HG03280 (cell line): ENCODE results near the gene ACTN4.

ENCODE experiments used
- ATAC-seq: cut with Tn5 transposase; IDR thresholded peaks from one replicate; pipeline ENCODE4 v1.9.1; 2021; ENCODE audit warnings: mild to moderate bottlenecking, moderate library complexity; ENCODE audit not compliant: unreplicated experiment

The ACTN4 gene

GRCh38 chr19:38676878-38677646 is 29.6 kb downstream of the ACTN4 start:
- ATAC-seq = no peak

- no peak for ATAC-seq
Observed at GRCh38 chr19:38678217-38678890, 30.9 kb downstream of the ACTN4 start.

DNA sequence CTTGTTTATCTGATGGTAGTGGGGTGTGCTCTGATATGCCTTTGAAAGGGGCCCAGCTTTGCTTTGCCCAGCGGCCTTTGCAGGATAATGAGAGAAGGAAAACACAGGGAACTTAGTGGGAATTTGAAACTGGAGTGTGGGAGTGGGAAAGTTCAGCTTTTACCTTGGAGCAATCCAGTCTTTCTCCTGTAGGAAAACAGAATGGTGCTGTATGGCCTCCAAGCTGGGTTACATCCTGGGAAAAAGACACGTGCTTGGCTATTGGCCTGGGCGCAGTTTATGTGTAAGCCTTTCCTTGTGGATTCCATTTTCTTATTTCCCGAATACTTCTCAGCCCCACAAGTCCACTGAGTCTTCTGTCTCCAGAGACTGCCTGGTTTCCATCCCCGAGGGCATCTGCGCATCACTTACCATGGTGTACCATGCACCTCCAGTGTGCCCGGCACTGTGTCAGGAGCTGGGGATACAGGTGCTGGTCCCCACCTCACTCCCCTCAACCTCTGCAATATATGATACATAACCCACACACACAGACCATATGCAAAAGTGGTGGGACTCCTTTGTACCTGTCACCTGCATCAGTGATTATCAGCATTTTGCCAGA is 31.5 kb downstream of the ACTN4 start:
- ATAC-seq = no peak

DNA sequence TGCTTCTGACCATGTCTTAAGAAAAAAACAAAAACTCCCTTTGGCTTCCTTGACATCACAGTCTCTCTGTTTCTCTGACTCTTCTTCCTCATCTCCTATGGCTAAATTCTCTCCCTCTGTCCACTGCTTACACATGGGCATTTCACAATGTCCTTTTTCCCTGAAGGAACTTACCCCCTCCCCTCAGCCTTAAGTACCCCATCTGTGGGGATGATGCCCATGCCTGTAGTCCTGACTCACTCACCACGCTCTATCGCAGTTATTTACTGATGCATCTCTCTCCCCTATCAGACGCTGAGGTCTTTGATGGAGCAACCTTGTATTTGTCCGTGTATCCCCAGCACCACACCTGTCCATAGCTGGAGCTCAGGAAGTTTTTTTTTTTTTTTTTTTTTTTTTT is 32.4 kb downstream of the ACTN4 start:
- ATAC-seq = no peak

GRCh38 chr19:38682195-38682867 is 34.9 kb downstream of the ACTN4 start:
- no peak for ATAC-seq

- ATAC-seq = no peak
Observed at GRCh38 chr19:38682872-38683392, 35.5 kb downstream of the ACTN4 start.

- ATAC-seq = no peak
Observed at GRCh38 chr19:38683393-38684077, 36.1 kb downstream of the ACTN4 start.

GRCh38 chr19:38684078-38684861 is 36.8 kb downstream of the ACTN4 start:
- ATAC-seq = no peak

- no peak for ATAC-seq
Observed at GRCh38 chr19:38684862-38685665, 37.6 kb downstream of the ACTN4 start.

DNA sequence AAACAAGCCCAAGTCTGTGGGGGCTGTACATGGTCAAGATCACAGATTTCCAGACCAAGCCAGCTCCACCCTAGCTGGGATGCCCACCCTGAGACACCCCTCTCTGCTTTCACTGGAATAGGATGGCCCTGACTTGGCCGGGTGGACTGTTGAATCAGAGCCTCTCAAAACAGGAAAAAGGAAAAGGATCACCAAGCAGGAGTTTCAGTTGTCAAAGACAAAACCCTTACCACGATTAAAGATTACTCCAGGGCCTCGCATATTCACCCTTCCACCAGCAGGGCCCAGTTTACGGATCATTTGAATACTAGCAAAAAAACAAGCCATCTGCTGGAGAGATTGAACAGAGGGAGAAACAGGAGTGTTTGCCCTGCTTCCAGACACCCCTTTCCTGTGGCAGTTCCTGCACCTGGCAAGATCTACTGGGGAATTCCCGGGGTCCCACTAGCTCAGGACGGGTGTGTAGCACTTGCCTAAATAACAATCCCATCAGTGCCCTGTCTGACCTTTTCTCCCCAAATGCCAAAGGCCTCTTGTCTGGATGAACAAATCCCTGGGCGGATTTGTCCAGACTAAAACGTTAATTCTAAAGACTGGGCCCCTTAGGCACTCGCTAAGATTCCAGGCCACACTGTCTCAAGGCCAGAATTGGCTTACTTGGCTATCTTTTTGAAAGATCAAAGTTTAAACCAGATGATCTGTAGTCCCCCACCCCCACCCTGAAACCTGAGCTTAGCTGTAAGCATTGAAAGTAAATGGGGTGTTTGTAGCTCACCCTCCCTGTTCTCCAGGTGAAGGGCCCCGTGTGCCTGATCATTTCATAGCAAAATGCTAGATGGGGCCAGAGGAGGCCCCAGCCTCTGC is 38.4 kb downstream of the ACTN4 start:
- no peak for ATAC-seq

GRCh38 chr19:38686530-38686888 is 39.1 kb downstream of the ACTN4 start:
- no peak for ATAC-seq

DNA sequence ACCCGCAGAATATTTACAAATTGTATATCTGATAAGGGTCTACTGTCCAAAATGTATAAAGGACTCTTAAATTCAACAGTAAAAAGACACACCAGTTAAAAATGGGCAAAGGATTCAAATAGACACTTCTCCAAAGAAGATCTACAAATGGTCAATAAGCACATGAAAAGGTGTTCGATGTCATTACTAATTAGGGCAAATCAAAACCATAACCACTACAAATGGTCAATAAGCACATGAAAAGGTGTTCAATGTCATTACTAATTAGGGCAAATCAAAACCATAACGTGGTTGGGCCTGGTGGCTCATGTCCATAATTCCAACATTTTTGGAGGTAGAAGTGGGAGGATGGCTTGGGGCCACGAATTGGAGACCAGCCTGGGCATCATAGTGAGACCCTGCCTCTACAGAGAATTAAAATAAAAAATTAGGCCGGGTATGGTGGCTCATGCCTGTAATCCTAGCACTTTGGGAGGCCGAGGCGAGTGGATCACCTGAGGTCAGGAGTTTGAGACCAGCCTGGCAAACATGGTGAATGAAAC is 40.5 kb downstream of the ACTN4 start:
- no peak for ATAC-seq

GRCh38 chr19:38690146-38690545 is 42.7 kb downstream of the ACTN4 start:
- no peak for ATAC-seq

DNA sequence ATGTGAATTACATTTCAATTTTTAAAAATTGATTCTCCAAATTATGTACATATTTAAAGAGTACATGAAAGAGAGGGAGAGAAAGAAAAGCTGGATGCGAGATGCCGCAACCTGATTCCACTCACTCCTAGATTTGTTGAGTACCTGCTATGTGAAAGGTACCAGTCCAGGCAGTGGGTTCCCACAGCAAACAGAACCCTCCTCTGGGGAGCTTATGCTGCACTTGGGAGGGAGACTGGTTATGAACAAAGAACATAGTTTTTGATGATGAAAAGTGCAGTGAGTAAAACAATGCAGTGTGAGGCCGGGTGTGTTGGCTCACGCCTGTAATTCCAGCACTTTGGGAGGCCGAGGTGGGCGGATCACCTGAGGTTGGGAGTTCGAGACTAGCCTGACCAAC is 43.4 kb downstream of the ACTN4 start:
- ATAC-seq = no peak

GRCh38 chr19:38691938-38692457 is 44.5 kb downstream of the ACTN4 start:
- ATAC-seq = no peak

DNA sequence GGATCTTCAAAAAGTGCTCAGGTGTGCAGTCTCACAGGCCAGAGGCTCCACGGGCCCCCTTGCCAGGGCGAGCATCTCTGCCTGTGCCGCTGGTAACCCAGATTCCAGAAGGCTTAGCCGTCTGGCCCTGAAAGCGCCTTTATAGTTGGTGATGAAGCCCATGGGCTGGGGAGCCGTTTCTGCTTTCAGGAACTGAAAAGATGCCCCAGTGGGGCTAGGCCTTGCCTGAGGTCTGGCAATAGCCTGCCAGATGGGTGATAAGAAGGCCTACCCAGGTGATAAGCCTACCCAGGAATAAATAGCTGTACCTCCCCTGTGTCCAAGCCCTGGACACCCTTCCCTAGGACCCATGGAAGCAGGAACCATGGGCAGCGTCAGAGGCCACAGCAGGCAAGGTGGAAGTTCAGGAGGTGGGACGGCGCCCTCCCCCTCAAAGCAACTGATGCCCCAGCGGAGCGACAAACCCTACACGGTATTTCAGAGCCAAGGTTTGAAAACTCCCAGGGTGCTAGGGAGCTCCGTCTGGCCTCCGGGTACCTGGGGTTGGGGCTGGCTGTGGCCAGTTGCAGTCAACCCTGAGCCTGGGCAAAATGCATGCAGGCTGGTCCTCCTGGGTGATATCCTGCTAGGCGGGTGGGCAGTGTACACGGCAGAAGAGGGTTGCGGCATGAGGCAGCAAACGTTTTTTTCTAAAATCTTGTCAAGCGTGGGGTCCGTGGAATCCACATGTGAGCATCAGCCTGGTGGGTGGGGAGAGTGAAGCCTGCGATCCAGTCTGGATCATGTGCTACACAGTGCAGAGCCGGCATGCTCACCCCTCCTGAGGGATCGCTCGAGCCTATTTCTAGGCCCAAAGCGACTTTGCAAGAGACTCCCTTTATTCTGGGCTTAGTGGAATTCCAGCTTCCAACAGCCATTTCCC is 45.3 kb downstream of the ACTN4 start:
- ATAC-seq = no peak
